ENCODE data around the gene LEKR1. TPM values are rescaled to one million over a fixed set of nuclear protein-coding genes. Genes with fewer than 3 reads are reported as not detected.

LEKR1 gene
- total and polyA plus RNA-seq, 3 experiments from 2014 or later: 0.55 to 0.64 (median 0.56) TPM

DNA sequence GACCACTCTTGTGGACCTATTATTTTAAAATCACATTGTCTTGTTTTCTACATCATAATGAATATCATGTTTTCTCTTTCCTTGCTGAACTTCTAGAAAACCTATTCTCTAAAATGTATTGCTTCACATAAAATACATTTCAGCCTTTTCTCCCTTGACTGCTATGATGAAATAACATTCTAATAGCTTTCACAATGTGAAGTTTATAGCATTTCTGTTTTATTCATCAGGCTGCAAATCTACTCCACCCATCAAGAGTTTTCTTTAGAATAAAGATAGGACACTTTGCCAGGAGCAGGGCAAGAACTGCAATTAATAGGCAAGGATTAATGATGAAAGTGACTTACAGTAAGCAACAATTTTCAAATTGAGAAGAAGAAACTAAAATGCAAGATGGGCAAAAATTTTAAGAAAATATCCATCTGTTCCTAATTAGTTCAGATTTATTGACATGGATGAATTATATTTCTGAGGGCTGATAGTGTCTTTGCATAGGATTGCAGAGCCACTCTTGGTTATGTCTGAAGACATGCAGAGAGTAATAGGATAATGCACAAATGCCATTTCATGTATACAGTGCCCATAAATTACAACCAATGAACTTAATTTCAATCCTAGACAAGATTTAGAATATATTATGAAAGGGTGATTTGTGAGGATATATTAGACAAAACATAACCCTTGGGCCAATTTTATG lies 21.7 kb downstream of the LEKR1 start:
- Histone ChIP-seq H3K9me3 (ENCODE audit: low read length) (no peaks in the 10 kb centered on the region), H3K4me3 (ENCODE audit: low read length) (no peak overlapping the region), H3K36me3 (ENCODE audit: insufficient read depth, low read length) (no peaks in the 10 kb centered on the region), H3K27me3 (ENCODE audit: insufficient read depth, low read length, poor library complexity, severe bottlenecking) (no peaks in the 10 kb centered on the region), H3K27ac (ENCODE audit: low read depth, low read length) (no peak overlapping the region), H3K4me1 (ENCODE audit: insufficient read depth, low read length) (no peaks in the 10 kb centered on the region)
- DNase-seq: no peak
- Mint-ChIP-seq H3K4me1 (no peaks in the 10 kb centered on the region), H3K36me3 (no peaks in the 10 kb centered on the region), H3K4me3 (no peak overlapping the region), H3K9me3 (no peaks in the 10 kb centered on the region), H3K27ac (no peak overlapping the region), H3K27me3 (peaks cover 0 to 4% of the 10 kb centered on the region in 2 donors)
- POLR2A ChIA-PET: no interaction called here
- CTCF ChIA-PET: no interaction called here

DNA sequence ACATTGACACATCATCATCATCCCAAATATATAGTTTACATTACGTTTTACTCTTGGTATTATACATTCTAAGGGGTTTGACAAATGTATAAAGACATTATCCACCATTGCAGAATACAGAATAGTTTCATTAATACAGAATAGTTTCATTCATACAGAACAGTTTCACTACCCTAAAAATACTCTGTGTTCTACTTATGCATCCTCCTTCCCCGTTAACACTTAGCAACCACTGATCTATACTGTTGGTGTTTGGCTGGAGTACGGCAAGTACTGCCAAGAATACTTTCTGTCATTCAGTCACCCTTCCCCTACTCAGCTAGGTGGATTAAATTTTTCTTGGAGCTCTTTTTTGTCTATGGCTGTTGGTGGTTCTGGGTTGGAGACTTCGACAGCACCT lies 33.4 kb downstream of the LEKR1 start:
- H3K4me3 Mint-ChIP-seq: no peak overlapping the region
- H3K27ac Mint-ChIP-seq: no peak overlapping the region
- H3K9me3 Mint-ChIP-seq: no peaks in the 10 kb centered on the region
- no peaks in the 10 kb centered on the region for H3K4me1 ChIP-seq (ENCODE audit: insufficient read depth, low read length)
- H3K36me3 Mint-ChIP-seq: no peaks in the 10 kb centered on the region
- no peak overlapping the region for H3K27ac ChIP-seq (ENCODE audit: low read depth, low read length)
- CTCF ChIA-PET: no interaction called here
- no peaks in the 10 kb centered on the region for H3K27me3 ChIP-seq (ENCODE audit: insufficient read depth, low read length, poor library complexity, severe bottlenecking)
- DNase-seq: no peak
- H3K4me3 ChIP-seq (ENCODE audit: low read length): no peak overlapping the region
- H3K9me3 ChIP-seq (ENCODE audit: low read length): no peaks in the 10 kb centered on the region
- POLR2A ChIA-PET: no interaction called here
- no peaks in the 10 kb centered on the region for H3K4me1 Mint-ChIP-seq
- H3K36me3 ChIP-seq (ENCODE audit: insufficient read depth, low read length): no peaks in the 10 kb centered on the region
- peaks cover 0 to 2% of the 10 kb centered on the region in 2 donors for H3K27me3 Mint-ChIP-seq

DNA sequence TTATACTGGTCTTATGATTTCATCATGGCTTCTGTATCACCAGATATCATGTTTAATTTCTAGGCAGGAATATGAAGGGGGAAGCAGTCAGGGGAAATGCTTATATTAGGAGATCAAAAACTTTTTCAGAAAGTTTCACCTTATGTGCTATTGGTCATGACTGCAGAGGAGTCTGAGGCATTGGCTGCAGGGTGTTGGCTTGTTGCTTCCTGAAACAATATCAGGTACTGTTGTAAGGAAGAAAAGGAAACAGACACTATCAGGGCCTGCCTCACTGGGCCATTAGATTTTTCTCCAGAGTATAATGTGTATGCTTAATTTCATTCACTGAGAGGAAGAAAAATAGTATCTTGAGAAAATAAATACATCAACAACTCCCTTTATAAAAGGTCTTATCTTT lies 34.7 kb downstream of the LEKR1 start:
- Histone ChIP-seq H3K4me1 (ENCODE audit: insufficient read depth, low read length) (no peaks in the 10 kb centered on the region), H3K9me3 (ENCODE audit: low read length) (no peaks in the 10 kb centered on the region), H3K27ac (ENCODE audit: low read depth, low read length) (no peak overlapping the region), H3K4me3 (ENCODE audit: low read length) (no peak overlapping the region), H3K36me3 (ENCODE audit: insufficient read depth, low read length) (no peaks in the 10 kb centered on the region), H3K27me3 (ENCODE audit: insufficient read depth, low read length, poor library complexity, severe bottlenecking) (no peaks in the 10 kb centered on the region)
- Mint-ChIP-seq H3K9me3 (no peaks in the 10 kb centered on the region), H3K4me3 (no peak overlapping the region), H3K36me3 (no peaks in the 10 kb centered on the region), H3K27me3 (peaks cover 0 to 2% of the 10 kb centered on the region in 2 donors), H3K4me1 (no peaks in the 10 kb centered on the region), H3K27ac (no peak overlapping the region)
- POLR2A ChIA-PET: no interaction called here
- no peak for DNase-seq
- CTCF ChIA-PET: no interaction called here

DNA sequence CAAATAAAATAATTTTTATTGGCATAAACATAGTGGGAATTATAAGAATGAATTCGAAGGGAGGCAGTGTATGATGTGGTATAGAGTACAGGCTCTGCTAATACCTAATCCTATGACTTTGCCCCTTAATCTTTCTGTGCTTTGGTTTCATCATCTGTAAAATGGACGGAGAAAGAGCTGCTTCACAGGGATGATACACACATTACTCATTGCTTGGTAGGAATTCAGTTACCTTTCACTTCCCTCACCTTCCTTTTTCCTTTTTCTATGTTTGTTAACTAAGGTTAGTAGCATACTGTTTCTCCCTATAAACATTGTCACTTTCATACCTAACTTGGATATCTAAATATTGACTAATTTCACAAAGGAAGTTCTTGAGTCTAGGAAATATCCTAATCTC lies 36.2 kb downstream of the LEKR1 start:
- ChIA-PET POLR2A (no interaction called here), CTCF (no interaction called here)
- Mint-ChIP-seq H3K36me3 (no peaks in the 10 kb centered on the region), H3K27me3 (peaks cover 0 to 2% of the 10 kb centered on the region in 2 donors), H3K4me3 (no peak overlapping the region), H3K27ac (no peak overlapping the region), H3K9me3 (no peaks in the 10 kb centered on the region), H3K4me1 (no peaks in the 10 kb centered on the region)
- no peak for DNase-seq
- Histone ChIP-seq H3K36me3 (ENCODE audit: insufficient read depth, low read length) (no peaks in the 10 kb centered on the region), H3K4me3 (ENCODE audit: low read length) (no peak overlapping the region), H3K27me3 (ENCODE audit: insufficient read depth, low read length, poor library complexity, severe bottlenecking) (no peaks in the 10 kb centered on the region), H3K4me1 (ENCODE audit: insufficient read depth, low read length) (no peaks in the 10 kb centered on the region), H3K9me3 (ENCODE audit: low read length) (no peaks in the 10 kb centered on the region), H3K27ac (ENCODE audit: low read depth, low read length) (no peak overlapping the region)

DNA sequence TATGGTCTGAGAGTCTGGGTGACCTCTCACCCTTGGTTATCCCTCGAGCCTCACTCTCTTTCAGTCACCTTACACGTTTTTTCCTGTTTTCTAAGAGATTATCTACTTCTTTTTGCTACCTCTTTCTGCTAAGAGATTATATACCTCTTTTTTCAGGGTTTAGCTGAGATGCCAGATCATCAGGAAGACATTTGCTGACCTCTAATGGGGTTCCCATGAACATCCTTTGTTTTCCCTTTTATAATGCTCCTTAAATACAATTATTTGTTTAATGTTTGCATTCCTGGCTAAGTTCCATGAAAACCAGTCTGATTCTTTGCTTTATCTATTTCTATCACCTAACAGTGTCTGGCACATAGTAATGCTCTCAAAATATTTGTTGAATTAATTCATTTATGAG lies 39.6 kb downstream of the LEKR1 start:
- H3K36me3 ChIP-seq (ENCODE audit: insufficient read depth, low read length): no peaks in the 10 kb centered on the region
- no peaks in the 10 kb centered on the region for H3K4me1 ChIP-seq (ENCODE audit: insufficient read depth, low read length)
- H3K4me1 Mint-ChIP-seq: peaks cover 0 to 3% (median 0%) of the 10 kb centered on the region in 3 donors
- no peak for DNase-seq
- H3K27ac Mint-ChIP-seq: no peak overlapping the region
- no peak overlapping the region for H3K4me3 ChIP-seq (ENCODE audit: low read length)
- H3K27me3 ChIP-seq (ENCODE audit: insufficient read depth, low read length, poor library complexity, severe bottlenecking): no peaks in the 10 kb centered on the region
- no peak overlapping the region for H3K4me3 Mint-ChIP-seq
- H3K9me3 ChIP-seq (ENCODE audit: low read length): no peaks in the 10 kb centered on the region
- POLR2A ChIA-PET: no interaction called here
- CTCF ChIA-PET: no interaction called here
- H3K36me3 Mint-ChIP-seq: no peaks in the 10 kb centered on the region
- H3K27ac ChIP-seq (ENCODE audit: low read depth, low read length): no peak overlapping the region
- H3K9me3 Mint-ChIP-seq: no peaks in the 10 kb centered on the region
- H3K27me3 Mint-ChIP-seq: no peaks in the 10 kb centered on the region

DNA sequence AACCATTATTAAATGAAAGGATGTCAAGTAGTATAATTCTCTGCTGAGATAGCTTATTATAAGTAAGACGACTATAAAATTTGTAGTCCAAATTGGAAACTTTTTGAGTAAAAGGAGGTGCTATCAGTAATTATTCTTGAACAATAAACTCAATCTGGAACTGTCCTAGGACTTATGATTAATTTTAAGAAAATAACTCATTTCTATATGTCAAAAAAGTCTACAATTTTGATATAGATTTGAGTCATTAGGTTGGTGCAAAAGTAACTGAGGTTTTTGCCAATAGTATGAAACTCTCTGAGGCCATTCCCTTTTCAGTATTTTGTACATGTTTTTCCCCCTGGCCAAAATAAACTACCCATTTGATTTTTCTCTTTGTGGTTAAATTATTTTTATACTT lies 41.0 kb downstream of the LEKR1 start:
- CTCF ChIA-PET: no interaction called here
- no peak for DNase-seq
- Mint-ChIP-seq H3K4me1 (peaks cover 0 to 3% (median 0%) of the 10 kb centered on the region in 3 donors), H3K4me3 (no peak overlapping the region), H3K9me3 (peaks cover 6 to 7% (median 6%) of the 10 kb centered on the region in 5 donors), H3K27me3 (no peaks in the 10 kb centered on the region), H3K27ac (no peak overlapping the region), H3K36me3 (peaks cover 0 to 7% (median 0%) of the 10 kb centered on the region in 3 donors)
- Histone ChIP-seq H3K27me3 (ENCODE audit: insufficient read depth, low read length, poor library complexity, severe bottlenecking) (no peaks in the 10 kb centered on the region), H3K27ac (ENCODE audit: low read depth, low read length) (no peak overlapping the region), H3K9me3 (ENCODE audit: low read length) (no peaks in the 10 kb centered on the region), H3K4me3 (ENCODE audit: low read length) (no peak overlapping the region), H3K36me3 (ENCODE audit: insufficient read depth, low read length) (no peaks in the 10 kb centered on the region), H3K4me1 (ENCODE audit: insufficient read depth, low read length) (no peaks in the 10 kb centered on the region)
- POLR2A ChIA-PET: no interaction called here

DNA sequence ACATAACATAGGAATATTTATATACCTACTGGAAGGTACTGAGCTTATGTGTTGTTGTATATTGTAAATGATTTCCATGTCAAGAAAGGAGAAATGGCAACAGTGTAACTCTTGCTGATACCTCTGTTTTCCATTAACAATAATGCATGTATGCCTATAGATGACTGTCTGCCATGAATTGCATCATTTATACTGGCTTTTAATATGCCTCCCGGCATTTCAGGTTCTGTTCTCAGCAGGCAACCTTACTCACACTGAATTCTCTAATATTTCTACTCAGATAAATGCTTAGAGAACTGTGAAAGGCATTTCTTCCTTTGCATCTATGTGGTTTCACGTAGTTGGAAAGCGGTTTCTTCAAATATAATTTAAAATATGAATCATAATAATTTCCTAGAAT lies 41.8 kb downstream of the LEKR1 start:
- H3K4me3 Mint-ChIP-seq: no peak overlapping the region
- no peak for DNase-seq
- H3K36me3 ChIP-seq (ENCODE audit: insufficient read depth, low read length): no peaks in the 10 kb centered on the region
- H3K27ac ChIP-seq (ENCODE audit: low read depth, low read length): no peak overlapping the region
- H3K4me1 Mint-ChIP-seq: peaks cover 0 to 3% (median 0%) of the 10 kb centered on the region in 3 donors
- ChIA-PET POLR2A (no interaction called here), CTCF (no interaction called here)
- H3K36me3 Mint-ChIP-seq: peaks cover 0 to 13% (median under 1%) of the 10 kb centered on the region in 3 donors
- no peak overlapping the region for H3K27ac Mint-ChIP-seq
- H3K4me1 ChIP-seq (ENCODE audit: insufficient read depth, low read length): no peaks in the 10 kb centered on the region
- no peaks in the 10 kb centered on the region for H3K9me3 ChIP-seq (ENCODE audit: low read length)
- H3K9me3 Mint-ChIP-seq: peaks cover 10 to 15% (median 14%) of the 10 kb centered on the region in 5 donors
- H3K27me3 ChIP-seq (ENCODE audit: insufficient read depth, low read length, poor library complexity, severe bottlenecking): no peaks in the 10 kb centered on the region
- H3K27me3 Mint-ChIP-seq: no peaks in the 10 kb centered on the region
- H3K4me3 ChIP-seq (ENCODE audit: low read length): no peak overlapping the region

DNA sequence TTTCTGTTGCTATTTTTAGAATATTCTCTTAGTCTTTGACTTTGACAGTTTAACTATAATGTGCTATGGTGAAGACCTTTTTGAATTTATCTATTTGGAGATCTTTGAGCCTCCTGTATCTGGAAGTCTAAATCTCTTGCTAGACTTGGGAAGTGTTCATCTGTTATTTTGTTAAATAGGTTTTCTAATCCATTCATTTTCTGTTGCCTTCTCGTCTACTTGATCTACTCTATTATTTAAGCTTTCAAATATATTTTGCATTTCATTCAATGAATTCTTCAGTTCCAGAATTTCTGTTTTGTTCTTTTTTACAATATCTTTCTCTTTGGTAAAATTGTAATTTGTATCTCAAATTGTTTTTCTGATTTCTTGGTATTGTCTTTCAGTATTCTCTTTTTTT lies 47.8 kb downstream of the LEKR1 start:
- Mint-ChIP-seq H3K36me3 (peaks cover 5 to 55% (median 13%) of the 10 kb centered on the region in 3 donors), H3K27me3 (peaks cover under 1 to 1% of the 10 kb centered on the region in 2 donors), H3K4me1 (no peaks in the 10 kb centered on the region), H3K27ac (no peak overlapping the region), H3K4me3 (no peak overlapping the region), H3K9me3 (peaks cover 46 to 66% (median 63%) of the 10 kb centered on the region in 5 donors)
- Histone ChIP-seq H3K27ac (ENCODE audit: low read depth, low read length) (no peak overlapping the region), H3K4me1 (ENCODE audit: insufficient read depth, low read length) (no peaks in the 10 kb centered on the region), H3K36me3 (ENCODE audit: insufficient read depth, low read length) (no peaks in the 10 kb centered on the region), H3K27me3 (ENCODE audit: insufficient read depth, low read length, poor library complexity, severe bottlenecking) (no peaks in the 10 kb centered on the region), H3K9me3 (ENCODE audit: low read length) (peaks cover 12% of the 10 kb centered on the region), H3K4me3 (ENCODE audit: low read length) (no peak overlapping the region)
- POLR2A ChIA-PET: no interaction called here
- no peak for DNase-seq
- CTCF ChIA-PET: no interaction called here

Data from CD8-positive, alpha-beta memory T cell (primary cell).